SU-DHL-6 (cell line): ENCODE results near the gene ZNF672.

ENCODE experiments used
- CTCF ChIP-seq: fragments of 200-600 bp; sonication (generic); IDR thresholded peaks from one replicate; pipeline ENCODE4 v1.5.1; 2017; ENCODE audit warnings: antibody characterized with exemption, mild to moderate bottlenecking, low read length, moderate library complexity; ENCODE audit not compliant: insufficient read depth, poor library complexity, severe bottlenecking
- EZH2phosphoT487 ChIP-seq: fragments of 200-600 bp; sonication (generic), shearing (Covaris generic); conservative IDR thresholded peaks from 2 replicates; pipeline ENCODE4 v1.6.1; 2018; ENCODE audit warnings: mild to moderate bottlenecking, antibody characterized with exemption, low read length, moderate library complexity, mixed read lengths

GRCh38 chr1:248849152-248849551 lies 11.1 kb downstream of the ZNF672 start:
- no peak for TF ChIP-seq CTCF
- TF ChIP-seq EZH2phosphoT487 = no peak
